ENCODE measurements around the gene CNOT3.

Gene CNOT3

GRCh38 chr19:54128441-54128725 lies 9.2 kb upstream of the CNOT3 start:
- no peak for TF ChIP-seq CTCF (IDR thresholded peaks at IDR 0.05)

DNA sequence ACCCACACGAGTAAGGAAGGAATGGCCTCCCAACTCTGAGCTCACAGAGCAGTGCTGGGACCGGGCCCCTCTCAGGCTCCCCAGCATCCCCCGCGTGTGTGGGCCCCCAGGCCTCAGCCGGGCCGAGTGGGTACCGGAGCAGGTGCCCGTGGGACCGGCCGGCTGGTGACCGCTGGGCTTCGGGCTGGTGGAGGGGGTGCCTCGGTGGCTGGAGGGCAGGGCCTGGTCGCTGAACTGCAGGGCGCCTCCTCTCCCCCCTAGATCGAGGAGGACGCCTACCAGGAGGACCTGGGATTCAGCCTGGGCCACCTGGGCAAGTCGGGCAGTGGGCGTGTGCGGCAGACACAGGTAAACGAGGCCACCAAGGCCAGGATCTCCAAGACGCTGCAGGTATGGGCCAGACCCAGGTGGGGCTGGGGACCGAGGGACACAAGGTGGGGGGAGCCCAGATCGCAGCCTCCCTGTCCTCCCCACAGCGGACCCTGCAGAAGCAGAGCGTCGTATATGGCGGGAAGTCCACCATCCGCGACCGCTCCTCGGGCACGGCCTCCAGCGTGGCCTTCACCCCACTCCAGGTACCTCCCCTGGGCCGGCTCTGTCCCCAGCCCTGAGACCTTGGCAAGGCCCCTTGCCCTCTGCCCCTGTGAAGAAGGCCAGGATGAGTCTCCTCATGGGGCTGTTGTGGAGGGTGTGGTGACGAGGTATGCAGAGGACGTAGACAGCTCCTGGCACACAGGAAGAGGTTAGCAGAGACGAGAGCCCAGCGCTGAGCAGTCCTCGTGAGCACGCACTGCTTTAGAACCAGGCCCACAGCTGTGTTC lies 8.6 kb upstream of the CNOT3 start:
- no peak for TF ChIP-seq CTCF (IDR thresholded peaks at IDR 0.05)

- no peak for TF ChIP-seq CTCF (IDR thresholded peaks at IDR 0.05)
Measured at GRCh38 chr19:54129617-54129996, 8.0 kb upstream of the CNOT3 start.

DNA sequence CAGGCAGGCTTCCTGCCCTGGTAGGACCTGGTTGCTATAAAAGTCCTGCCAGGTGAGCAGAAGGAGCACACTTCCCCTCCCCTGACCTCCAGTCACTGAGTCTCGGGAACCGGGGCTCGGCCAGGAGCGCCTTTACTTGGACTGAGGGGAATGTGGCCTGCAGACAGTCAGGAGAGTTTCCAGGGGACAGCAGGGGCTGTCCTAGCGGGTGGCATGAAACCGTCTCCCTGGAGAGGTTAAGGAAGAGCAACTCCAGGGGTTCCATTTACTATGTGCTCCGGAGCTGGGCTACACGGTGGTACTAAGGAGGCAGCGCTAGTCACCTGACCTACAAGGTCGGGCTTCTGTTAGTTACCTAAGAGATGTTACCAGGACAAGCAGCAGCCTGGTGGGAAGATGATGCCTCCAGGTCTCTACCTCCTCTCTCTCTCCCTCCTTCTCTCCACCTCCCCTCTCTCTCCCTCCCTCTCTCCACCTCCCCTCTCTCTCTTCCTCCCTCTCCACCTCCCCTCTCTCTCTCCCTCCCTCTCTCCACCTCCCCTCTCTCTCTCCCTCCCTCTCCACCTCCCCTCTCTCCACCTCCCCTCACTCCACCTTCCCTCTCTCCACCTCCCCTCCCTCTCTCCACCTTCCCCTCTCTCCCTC lies 4.1 kb upstream of the CNOT3 start:
- no peak for TF ChIP-seq CTCF (IDR thresholded peaks at IDR 0.05)

DNA sequence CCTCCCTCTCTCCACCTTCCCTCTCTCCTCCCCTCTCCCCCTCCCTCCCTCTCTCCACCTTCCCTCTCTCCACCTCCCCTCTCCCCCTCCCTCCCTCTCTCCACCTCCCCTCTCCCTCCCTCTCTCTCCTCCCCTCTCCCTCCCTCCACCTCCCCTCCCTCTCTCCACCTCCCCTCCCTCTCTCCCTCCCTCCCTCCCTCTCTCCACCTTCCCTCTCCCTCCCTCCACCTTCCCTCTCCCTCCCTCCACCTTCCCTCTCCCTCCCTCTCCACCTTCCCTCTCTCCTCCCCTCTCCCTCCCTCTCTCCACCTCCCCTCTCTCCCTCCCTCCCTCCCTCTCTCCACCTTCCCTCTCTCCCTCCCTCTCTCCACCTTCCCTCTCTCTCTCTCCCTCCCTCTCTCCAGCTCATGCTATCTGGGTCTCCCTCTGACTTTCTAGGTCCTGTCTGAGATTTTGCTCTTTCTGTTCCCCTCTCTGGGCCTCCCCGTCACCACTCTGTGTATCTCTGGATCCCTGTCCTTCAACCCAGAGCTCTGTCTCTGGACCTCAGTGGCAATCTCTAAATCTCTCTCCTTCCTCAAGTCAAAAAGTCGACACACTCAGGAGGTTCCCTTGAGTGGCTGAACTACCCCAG lies 3.5 kb upstream of the CNOT3 start:
- TF ChIP-seq CTCF (IDR thresholded peaks at IDR 0.05): no peak

DNA sequence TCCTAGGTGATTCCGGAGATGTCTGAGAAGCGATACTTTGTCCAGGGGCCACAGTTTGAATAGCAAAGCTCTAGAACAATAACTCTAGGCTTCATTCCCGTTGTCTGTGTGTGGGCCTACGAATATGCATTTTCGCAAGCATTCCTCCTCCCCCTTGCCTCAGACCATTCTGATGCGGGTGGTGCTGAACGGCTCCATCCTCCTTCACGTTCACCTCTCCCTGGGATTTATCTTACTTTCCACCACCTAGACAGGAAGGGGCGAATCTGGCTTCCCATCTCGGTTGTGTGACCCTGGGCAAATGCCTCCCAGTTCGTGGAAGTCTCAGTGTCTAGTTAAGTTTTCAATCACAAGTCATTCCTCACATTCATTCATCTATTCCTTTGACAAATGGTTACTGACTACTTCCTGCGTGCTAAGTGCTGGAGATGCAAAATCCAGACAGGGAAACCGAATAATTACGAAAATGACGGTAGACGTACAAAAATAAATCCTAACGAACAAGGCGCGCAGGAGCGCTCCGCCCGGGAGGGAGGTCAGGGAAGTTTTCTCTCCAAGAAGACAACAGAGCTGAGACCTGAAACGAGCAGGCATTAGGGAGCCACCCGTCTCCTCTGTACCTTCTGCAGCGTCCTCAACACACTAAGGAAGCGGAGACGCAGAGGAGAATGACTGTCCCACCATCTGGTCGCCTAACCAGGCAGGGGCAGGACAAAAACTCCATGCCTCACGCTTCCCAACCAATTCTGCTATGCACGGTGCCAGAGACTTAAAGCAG lies 1.3 kb upstream of the CNOT3 start:
- TF ChIP-seq CTCF (IDR thresholded peaks at IDR 0.05): no peak

DNA sequence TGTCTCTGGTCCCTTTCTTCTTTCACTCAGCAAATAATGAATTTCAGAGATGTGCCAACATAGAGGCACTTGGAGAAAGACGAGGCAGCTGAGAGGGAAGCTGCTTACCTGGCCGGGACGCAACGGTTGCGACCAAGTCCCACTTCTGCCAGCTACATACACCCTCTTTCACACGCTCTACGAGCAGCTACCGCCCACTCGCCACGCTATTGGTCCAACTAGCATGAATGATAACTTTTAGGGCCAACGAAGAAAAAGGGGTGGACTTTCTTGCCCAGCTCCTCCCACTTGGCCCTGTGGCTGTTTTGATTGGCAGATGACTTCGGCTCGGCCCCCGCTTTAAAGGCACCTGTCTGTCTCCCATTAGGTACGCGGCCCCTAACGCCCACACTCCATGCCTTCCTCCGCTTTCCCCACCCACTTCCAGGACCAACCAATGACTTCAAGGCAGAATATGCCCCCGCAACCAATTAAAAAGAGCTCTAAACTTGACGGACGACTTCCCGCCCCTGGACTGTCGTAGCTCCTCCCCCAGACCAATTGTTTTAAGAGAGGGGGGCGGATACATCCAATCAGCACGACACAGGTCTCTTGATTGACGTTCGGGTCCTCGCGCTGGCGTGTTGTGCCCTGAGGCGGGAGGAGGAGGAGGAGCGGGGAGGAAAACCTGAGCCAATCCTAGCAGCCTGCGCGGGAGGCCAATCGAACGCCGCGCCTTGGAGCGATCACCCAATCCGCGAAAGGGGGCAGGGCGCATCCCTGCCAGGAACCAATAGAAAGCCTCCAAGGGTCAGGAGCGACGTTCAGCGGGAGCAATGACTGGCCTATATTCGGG lies 481 bp upstream of the CNOT3 start:
- no peak for TF ChIP-seq CTCF (IDR thresholded peaks at IDR 0.05)
